Adrenal gland (tissue), 12 donors: ENCODE data around the gene RELT. TPM values are rescaled to one million over a fixed set of nuclear protein-coding genes. Genes with fewer than 3 reads are reported as not detected.

Experiments
- DNase-seq, 7 donors: peaks; one replicate each; pipeline ENCODE4 v3.0.0-alpha.2; 2019 to 2020
- H3K27ac ChIP-seq, 5 donors: fragments of 200-600 bp; sonication (generic) in 4 of 5; 1 replicate in 3 of 5; 2 replicates in 2 of 5; pipeline versions ENCODE4 v1.5.1 to v1.8.0; 2016 to 2020; ENCODE audit warnings: mild to moderate bottlenecking in 1 of 5
- H3K27me3 ChIP-seq: fragments of 200-600 bp; 2 replicates; pipeline ENCODE4 v1.8.0; 2021
- H3K36me3 ChIP-seq, 2 donors: fragments of 200-600 bp; replicated peaks in 1 of 2; 1 replicate in 1 of 2; 2 replicates in 1 of 2; pipeline versions ENCODE4 v1.5.1 to v1.8.0; 2018 to 2022
- H3K4me1 ChIP-seq, 2 donors: fragments of 200-600 bp; replicated peaks in 1 of 2; 1 replicate in 1 of 2; 2 replicates in 1 of 2; pipeline versions ENCODE4 v1.5.1 to v1.8.0; 2018 to 2021
- H3K4me3 ChIP-seq, 4 donors: fragments of 200-600 bp; sonication (generic) in 3 of 4; one replicate each; pipeline ENCODE4 v1.5.1; 2016 to 2018
- H3K9me3 ChIP-seq, 3 donors: fragments of 200-600 bp; sonication (generic) in 1 of 3; replicated peaks in 1 of 3; 1 replicate in 2 of 3; 2 replicates in 1 of 3; pipeline versions ENCODE4 v1.5.1 to v1.8.0; 2016 to 2021
- CTCF ChIP-seq, 6 experiments: fragments of 450-650 bp in 4 of 6; fragments of 200-600 bp in 2 of 6; sonication (generic) in 1 of 6; IDR thresholded peaks; 1 replicate in 5 of 6; 2 replicates in 1 of 6; pipeline versions ENCODE4 v1.5.1 to v1.8.0; 2016 to 2021; ENCODE audit warnings: antibody characterized with exemption in 6 of 6, mild to moderate bottlenecking in 2 of 6, moderate library complexity in 1 of 6
- POLR2A ChIP-seq, 2 donors: fragments of 450-650 bp; IDR thresholded peaks; one replicate each; pipeline ENCODE4 v1.6.1; 2017; ENCODE audit warnings: antibody characterized with exemption in 2 of 2, mild to moderate bottlenecking in 2 of 2, moderate library complexity in 1 of 2
- WGBS, 4 donors: extraction: QIAGEN DNeasy Blood & Tissue Kit in 2 of 4; methylation state at CpG; one replicate each; pipeline versions ENCODE4 v1.1.5 to v1.1.7; 2013 to 2017; 5-methylcytosine and 5-hydroxymethylcytosine counted together
- intact Hi-C, 2 donors: fragments of 100-400 bp; cut with DNase I; formaldehyde crosslinking; loops; one replicate each; pipeline versions ENCODE4 v1.14.1 to v1.15.0; 2022 to 2023
- polyA plus RNA-seq, 3 donors: library from polyadenylated mRNA; stranded (reverse); fragments of 200-250 nt in 2 of 3; fragments of 350-450 nt in 1 of 3; fragmentation: Illumina TruSeq in 1 of 3; extraction: RNeasy Lipid Tissue Mini Kit (QIAGEN cat#74804) in 1 of 3; gene quantifications; one replicate each; pipeline ENCODE4 v1.2.3, GENCODE V29; 2013 to 2014
- total RNA-seq, 9 donors: library from RNA; depleted of rRNA in 4 of 9; stranded (reverse); fragments of >200 nt in 4 of 9; fragments of 120-200 nt in 1 of 9; fragmentation: NEBNext Ultra II Directional in 1 of 9; extraction: Animal tissue kit (Norgen Biotek cat#: 25700) in 1 of 9; gene quantifications; one replicate each; pipeline versions ENCODE4 v1.1.0 to v1.2.4, GENCODE V29; 2013 to 2023
- donor health status: healthy with polysubstance abuse.
- donor health status: Bipolar disorder and iron deficiency.
- donor health status: DM: yes; HTN: yes; CAD: no.
- donor health status: DM: no; HTN: no; CAD: no.
- donor health status: DM: no; HTN: no; CAD: no.
- donor health status: DM: yes; HTN: yes; CAD: no.

RELT gene
- total and polyA plus RNA-seq, 12 donors: 0.73 to 8.7 (median 5.2) TPM

- Histone ChIP-seq H3K9me3 (no peaks in the 10 kb centered on the region), H3K27me3 (no peaks in the 10 kb centered on the region), H3K27ac (no peak overlapping the region), H3K4me3 (no peak overlapping the region), H3K4me1 (no peaks in the 10 kb centered on the region), H3K36me3 (no peaks in the 10 kb centered on the region)
- intact Hi-C loops: no loop called here
- WGBS, 4 donors: 86 to 91% (median 90%) methylated on average over 2 of the region's 2 CpGs
- DNase-seq: no peak
- no peak for TF ChIP-seq POLR2A (IDR thresholded peaks at IDR 0.05)
- TF ChIP-seq CTCF (IDR thresholded peaks at IDR 0.05): no peak
These were observed 70.6 kb downstream of the RELT start for GRCh38 chr11:73446766-73447165.

Other genes starting within 250 kb of the RELT start
- 10 to 100 TPM; 20.7 to 67.2 (median 34.9) TPM for gene FCHSD2, start 234.1 kb upstream of the RELT start, total RNA-seq
- gene FCHSD2, start 234.1 kb upstream of the RELT start, polyA plus RNA-seq: 10 to 100 TPM; 14.6 to 39.1 (median 21.3) TPM
- gene P2RY2, start 158.1 kb upstream of the RELT start, total RNA-seq: 10 to 100 TPM in 1 of 9 donors, 1 to 10 TPM in 8; 1.8 to 51.6 (median 8.3) TPM
- gene P2RY2, start 158.1 kb upstream of the RELT start, polyA plus RNA-seq: 1 to 10 TPM; 1.3 to 8.7 (median 2.2) TPM
- gene P2RY6, start 104.1 kb upstream of the RELT start, total RNA-seq: 1 to 10 TPM in 8 of 9 donors, under 1 TPM in 1; 0.33 to 5.9 (median 4.2) TPM
- gene P2RY6, start 104.1 kb upstream of the RELT start, polyA plus RNA-seq: 1 to 10 TPM in 1 of 3 donors, under 1 TPM in 2; 0.75 to 2.3 (median 0.97) TPM
- 10 to 100 TPM in 8 of 9 donors, 1 to 10 TPM in 1; 8.3 to 35.5 (median 22.1) TPM for gene ARHGEF17, start 68.1 kb upstream of the RELT start, total RNA-seq
- gene ARHGEF17, start 68.1 kb upstream of the RELT start, polyA plus RNA-seq: 10 to 100 TPM in 2 of 3 donors, 1 to 10 TPM in 1; 8.1 to 48.2 (median 18.8) TPM
- gene FAM168A, start 221.7 kb downstream of the RELT start, total RNA-seq: 10 to 100 TPM; 22.4 to 41.8 (median 35.7) TPM
- gene FAM168A, start 221.7 kb downstream of the RELT start, polyA plus RNA-seq: 10 to 100 TPM in 2 of 3 donors, 1 to 10 TPM in 1; 7.7 to 23.5 (median 14.2) TPM